NT2/D1 (cell line): Measurements from ENCODE around the gene MSANTD2.

Source experiments
- DNase-seq: peaks from one replicate; pipeline ENCODE4 v3.0.0-alpha.2; 2011; ENCODE audit warnings: low read depth, low spot score
- H3K27me3 ChIP-seq: 2 replicates; pipeline ENCODE4 v1.6.0; 2011; ENCODE audit warnings: mild to moderate bottlenecking; ENCODE audit not compliant: insufficient read length, insufficient read depth
- H3K36me3 ChIP-seq: 2 replicates; pipeline ENCODE4 v1.6.1; 2011; ENCODE audit warnings: mild to moderate bottlenecking, low read length, mixed read lengths; ENCODE audit not compliant: insufficient read depth, insufficient read length
- H3K4me1 ChIP-seq: 2 replicates; pipeline ENCODE4 v1.5.1; 2011; ENCODE audit not compliant: insufficient read depth, insufficient read length
- H3K4me3 ChIP-seq: 2 replicates; pipeline ENCODE4 v1.5.1; 2011; ENCODE audit warnings: low read depth; ENCODE audit not compliant: insufficient read length
- H3K9ac ChIP-seq: 2 replicates; pipeline ENCODE4 v1.6.0; 2011; ENCODE audit warnings: low read depth; ENCODE audit not compliant: insufficient read length
- H3K9me3 ChIP-seq: 2 replicates; pipeline ENCODE4 v1.5.1; 2011; ENCODE audit warnings: mild to moderate bottlenecking, low read length; ENCODE audit not compliant: insufficient read depth
- SUZ12 ChIP-seq: IDR thresholded peaks from 2 replicates; pipeline ENCODE4 v1.6.1; 2011; ENCODE audit not compliant: insufficient read length, insufficient read depth; ENCODE audit errors: extremely low read depth
- YY1 ChIP-seq: IDR thresholded peaks from 2 replicates; pipeline ENCODE4 v1.6.1; 2011; ENCODE audit not compliant: insufficient read length, insufficient read depth
- ZNF274 ChIP-seq: IDR thresholded peaks from 2 replicates; pipeline ENCODE4 v1.6.1; 2011; ENCODE audit warnings: mild to moderate bottlenecking, low read depth, low read length

MSANTD2 gene

DNA sequence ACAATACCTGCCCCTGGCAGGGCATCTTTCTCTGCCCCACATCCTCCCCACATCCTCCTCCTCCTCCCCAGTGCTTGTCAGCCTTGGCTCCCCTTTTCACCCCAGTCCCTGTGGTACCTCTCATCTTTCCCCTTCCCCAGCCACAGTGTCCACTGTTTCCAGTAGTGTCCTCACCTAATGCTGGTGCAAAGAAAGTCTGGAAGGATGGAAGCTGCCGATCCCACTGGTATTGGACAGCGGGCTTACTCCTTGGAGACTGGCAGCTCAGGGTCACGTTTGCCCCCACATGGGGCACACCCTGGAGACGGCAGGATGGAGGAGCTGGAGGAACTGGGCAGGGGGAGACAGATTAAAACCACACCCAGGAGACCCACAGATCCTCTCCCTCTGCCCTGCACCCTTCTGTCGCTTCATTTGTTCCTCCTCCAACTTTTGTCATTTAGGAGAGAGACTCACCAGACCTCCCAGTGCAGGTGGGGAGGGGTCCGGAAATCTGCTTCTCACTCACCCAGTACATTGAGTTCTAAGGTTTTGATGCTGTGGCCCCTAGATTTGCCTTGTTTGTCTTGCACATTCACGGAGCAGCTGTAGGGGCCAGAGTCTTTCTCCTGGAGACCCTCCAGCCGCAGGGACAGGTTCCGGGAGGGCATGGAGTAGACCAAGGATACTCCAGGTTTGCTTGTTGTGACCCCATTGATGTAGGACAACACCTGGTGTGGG is 44.0 kb downstream of the MSANTD2 start:
- no peak overlapping the region for H3K9ac ChIP-seq
- TF ChIP-seq ZNF274 (no peak), YY1 (no peak), SUZ12 (no peak)
- DNase-seq: no peak
- no peak overlapping the region for H3K4me3 ChIP-seq
- peaks cover 28% of the 10 kb centered on the region for H3K27me3 ChIP-seq
- H3K4me1 ChIP-seq: peaks cover 3% of the 10 kb centered on the region
- H3K36me3 ChIP-seq: no peaks in the 10 kb centered on the region
- H3K9me3 ChIP-seq: no peaks in the 10 kb centered on the region; the same call in 1 of the 2 replicates

DNA sequence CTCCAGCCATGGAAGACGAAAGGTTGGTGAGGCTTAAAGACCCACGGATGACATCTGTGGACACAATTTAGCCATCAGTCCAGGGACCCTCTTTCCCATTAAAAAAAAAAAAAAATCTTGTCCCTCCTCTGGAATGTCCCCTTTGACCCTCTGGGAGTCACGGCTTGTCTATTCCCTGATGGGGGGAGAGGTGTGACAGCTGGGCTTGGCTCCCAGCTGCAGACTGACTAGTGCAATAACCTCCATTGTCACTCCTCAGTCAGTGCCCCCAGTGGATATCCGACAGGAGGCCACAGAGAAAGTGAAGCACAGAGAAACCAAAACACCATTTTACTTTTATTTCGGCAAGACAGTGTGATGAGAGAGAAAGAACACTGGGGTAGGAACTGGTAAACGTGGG is 45.5 kb downstream of the MSANTD2 start:
- H3K4me3 ChIP-seq: no peak overlapping the region
- H3K27me3 ChIP-seq: peaks cover 13% of the 10 kb centered on the region
- no peak for DNase-seq
- no peak for TF ChIP-seq YY1
- no peak for TF ChIP-seq SUZ12
- no peak for TF ChIP-seq ZNF274
- no peak overlapping the region for H3K9ac ChIP-seq
- H3K36me3 ChIP-seq: no peaks in the 10 kb centered on the region
- H3K9me3 ChIP-seq: no peaks in the 10 kb centered on the region; the same call in 1 of the 2 replicates
- H3K4me1 ChIP-seq: peaks cover 3% of the 10 kb centered on the region

GRCh38 chr11:124754309-124754708 is 45.9 kb downstream of the MSANTD2 start:
- no peak for DNase-seq
- TF ChIP-seq YY1 (no peak), SUZ12 (no peak), ZNF274 (no peak)
- Histone ChIP-seq H3K4me3 (no peak overlapping the region), H3K27me3 (peaks cover 9% of the 10 kb centered on the region), H3K9ac (no peak overlapping the region), H3K9me3 (no peaks in the 10 kb centered on the region; the same call in 1 of the 2 replicates), H3K4me1 (no peaks in the 10 kb centered on the region), H3K36me3 (no peaks in the 10 kb centered on the region)

GRCh38 chr11:124753624-124754023 is 46.6 kb downstream of the MSANTD2 start:
- Histone ChIP-seq H3K4me1 (no peaks in the 10 kb centered on the region), H3K36me3 (no peaks in the 10 kb centered on the region), H3K9me3 (no peaks in the 10 kb centered on the region), H3K4me3 (no peak overlapping the region), H3K27me3 (peaks cover 3% of the 10 kb centered on the region), H3K9ac (no peak overlapping the region)
- no peak for TF ChIP-seq SUZ12
- TF ChIP-seq YY1: no peak
- TF ChIP-seq ZNF274: no peak
- no peak for DNase-seq

GRCh38 chr11:124753205-124753604 is 47.0 kb downstream of the MSANTD2 start:
- Histone ChIP-seq H3K4me3 (no peak overlapping the region), H3K9ac (no peak overlapping the region), H3K9me3 (no peaks in the 10 kb centered on the region), H3K27me3 (peaks cover 4% of the 10 kb centered on the region), H3K36me3 (no peaks in the 10 kb centered on the region), H3K4me1 (no peaks in the 10 kb centered on the region)
- no peak for DNase-seq
- no peak for TF ChIP-seq ZNF274

DNA sequence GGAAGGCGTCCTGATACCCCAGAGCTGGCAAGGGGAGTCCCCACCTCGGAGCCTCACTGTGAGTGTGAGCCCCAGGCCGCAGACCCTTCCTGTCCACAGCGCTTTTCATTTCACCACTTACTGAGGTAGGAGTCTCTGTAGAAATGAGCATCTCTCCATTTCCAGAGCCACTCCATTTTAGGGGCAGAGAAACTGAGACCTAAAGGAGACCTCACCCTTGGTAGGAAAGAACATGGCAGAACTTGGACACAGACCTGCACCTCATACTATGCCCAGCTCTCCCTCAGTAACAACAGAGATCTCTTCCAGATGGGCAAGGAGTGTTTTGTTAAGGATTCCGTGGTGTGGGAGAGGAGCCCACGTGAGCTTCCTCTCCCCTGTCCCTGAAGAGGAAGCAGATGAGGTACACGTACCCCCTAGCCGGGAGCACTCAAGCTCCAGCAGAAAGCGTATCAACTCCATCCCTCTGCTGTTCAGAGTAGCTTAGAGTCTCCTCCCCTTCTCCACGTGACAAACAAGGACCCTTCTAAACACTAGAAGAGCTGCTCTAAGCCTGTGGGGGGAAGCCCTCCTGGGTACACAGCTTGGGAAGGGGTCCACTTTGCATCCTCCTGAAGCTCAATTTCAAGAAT is 47.6 kb downstream of the MSANTD2 start:
- TF ChIP-seq ZNF274: no peak
- TF ChIP-seq YY1: no peak
- no peak for TF ChIP-seq SUZ12
- no peak overlapping the region for H3K9ac ChIP-seq
- peaks cover 8% of the 10 kb centered on the region for H3K27me3 ChIP-seq
- H3K9me3 ChIP-seq: no peaks in the 10 kb centered on the region
- no peak for DNase-seq
- no peaks in the 10 kb centered on the region for H3K36me3 ChIP-seq
- peaks cover under 1% of the 10 kb centered on the region for H3K4me1 ChIP-seq
- H3K4me3 ChIP-seq: no peak overlapping the region

- no peak for TF ChIP-seq ZNF274
- TF ChIP-seq SUZ12: no peak
- TF ChIP-seq YY1: no peak
- Histone ChIP-seq H3K9ac (no peak within 1 kb of the TSS), H3K9me3 (no peaks in the 10 kb centered on the region), H3K27me3 (peaks cover 13% of the 10 kb centered on the region), H3K4me1 (peaks cover 4% of the 10 kb centered on the region), H3K36me3 (no peaks in the 10 kb centered on the region), H3K4me3 (no peak within 1 kb of the TSS)
- no peak for DNase-seq
Observed at GRCh38 chr11:124751741-124752470, 48.3 kb downstream of the MSANTD2 start, which contains the start of gene VSIG2. Gene VSIG2, minus strand, starts transcription at chr11:124752255. Its CDS starts 118 bp downstream, at chr11:124752137.
